K562 (cell line): ENCODE data around the gene PBXIP1. TPM values are rescaled to one million over a fixed set of nuclear protein-coding genes. Genes with fewer than 3 reads are reported as not detected.

Experiments
- ATAC-seq: fragments of 200-7000 bp; cut with Tn5 transposase; 3 replicates; pipeline ENCODE4 v1.9.1; 2020; ENCODE audit warnings: moderate library complexity
- BruUV-seq: library from RNA; stranded (reverse); fragments of 400-500 nt; replicated peaks from 2 replicates; lab custom pipeline; 2021; lab: Mats Ljungman, UMichigan
- CTCF ChIA-PET: fragments of 300-600 bp; formaldehyde crosslinking; extraction: SDS; loops from one replicate; lab custom pipeline; 2021; ENCODE audit warnings: low intra/inter-chr PET ratio; lab: Yijun Ruan, JAX
- POLR2A ChIA-PET: fragments of 300-600, 350-650 bp; sonication (Branson Sonifier 250); formaldehyde crosslinking; extraction: SDS; loops from one replicate; lab custom pipeline; 2021; ENCODE audit warnings: antibody characterized with exemption, inconsistent platforms; lab: Yijun Ruan, JAX
- DNase-seq, 4 experiments: peaks; one replicate each; pipeline versions ENCODE4 v3.0.0 to v3.0.0-alpha.2; 2011 to 2018; ENCODE audit warnings: low spot score in 3 of 4, mixed read lengths in 3 of 4; ENCODE audit errors: extremely low read depth in 1 of 4
- FAIRE-seq: peaks from 2 replicates; lab custom pipeline; 2011; peaks lifted over from hg19 to GRCh38; lab: Jason Lieb, UNC
- H2AFZ ChIP-seq: 2 replicates; pipeline ENCODE4 v1.6.0; 2011; ENCODE audit warnings: low read depth, low read length, control low read depth, inconsistent platforms
- H3K27ac ChIP-seq: fragments of 200-600 bp; 3 replicates; pipeline ENCODE4 v1.8.0; 2011; ENCODE audit warnings: low read depth, mild to moderate bottlenecking, control low read depth, inconsistent platforms, low read length, moderate library complexity, mixed read lengths; ENCODE audit errors: extremely low read depth
- H3K27me3 ChIP-seq, 2 experiments: fragments of 300-600 bp in 1 of 2; 2 replicates in 1 of 2; 3 replicates in 1 of 2; pipeline versions ENCODE4 v1.6.0 to v1.8.0; 2011; ENCODE audit warnings: inconsistent platforms in 2 of 2, low read length in 2 of 2, mild to moderate bottlenecking in 1 of 2, mixed read lengths in 1 of 2, moderate library complexity in 1 of 2; ENCODE audit not compliant: control insufficient read depth in 2 of 2, insufficient read depth in 2 of 2
- H3K36me3 ChIP-seq: fragments of 300-600 bp; 3 replicates; pipeline ENCODE4 v1.8.0; 2011; ENCODE audit warnings: mild to moderate bottlenecking, low read length, inconsistent platforms; ENCODE audit not compliant: control insufficient read depth, insufficient read depth
- H3K4me1 ChIP-seq, 2 experiments: fragments of 200-600 bp in 1 of 2; replicated peaks in 1 of 2; 2 replicates in 1 of 2; 3 replicates in 1 of 2; pipeline versions ENCODE4 v1.5.1 to v1.8.0; 2011; ENCODE audit warnings: inconsistent platforms in 2 of 2, low read length in 2 of 2, mild to moderate bottlenecking in 1 of 2, mixed read lengths in 1 of 2, moderate library complexity in 1 of 2; ENCODE audit not compliant: control insufficient read depth in 2 of 2, insufficient read depth in 2 of 2
- H3K4me2 ChIP-seq: 2 replicates; pipeline ENCODE4 v1.6.1; 2011; ENCODE audit warnings: low read length, control low read depth, inconsistent platforms, mixed read lengths; ENCODE audit not compliant: insufficient read depth
- H3K4me3 ChIP-seq: fragments of 200-600 bp; sonication (generic), shearing (Covaris generic); 2 replicates; pipeline ENCODE4 v1.5.1; 2016; ENCODE audit warnings: control low read depth, inconsistent platforms
- H3K79me2 ChIP-seq: fragments of 200-600 bp; 3 replicates; pipeline ENCODE4 v1.8.0; 2011; ENCODE audit warnings: low read length, inconsistent platforms; ENCODE audit not compliant: control insufficient read depth, insufficient read depth
- H3K9ac ChIP-seq, 2 experiments: 2 replicates each; pipeline versions ENCODE4 v1.6.0 to v1.6.1; 2011; ENCODE audit warnings: low read depth in 2 of 2, low read length in 2 of 2, control low read depth in 1 of 2, inconsistent platforms in 1 of 2, mild to moderate bottlenecking in 1 of 2, mixed read lengths in 1 of 2; ENCODE audit not compliant: insufficient read depth in 1 of 2
- H3K9me1 ChIP-seq: one replicate; pipeline ENCODE4 v1.6.0; 2011; ENCODE audit warnings: inconsistent platforms, mild to moderate bottlenecking, low read length, moderate library complexity; ENCODE audit not compliant: control insufficient read depth, insufficient read depth
- H3K9me3 ChIP-seq: replicated peaks from 2 replicates; pipeline ENCODE4 v1.5.1; 2011; ENCODE audit warnings: low read depth, low read length, inconsistent platforms; ENCODE audit not compliant: control insufficient read depth, insufficient read depth
- H4K20me1 ChIP-seq: replicated peaks from 2 replicates; pipeline ENCODE4 v1.6.1; 2011; ENCODE audit warnings: low read length, inconsistent platforms, mixed read lengths; ENCODE audit not compliant: control insufficient read depth, insufficient read depth
- BCL6 ChIP-seq: fragments of 250-450 bp; sonication (Bioruptor Pico); IDR thresholded peaks from 2 replicates; pipeline ENCODE4 v1.4.0; 2020
- ETV1 ChIP-seq: fragments of 450-650 bp; conservative IDR thresholded peaks from 2 replicates; pipeline ENCODE4 v1.6.1; 2016; ENCODE audit warnings: missing genetic modification characterization, control low read depth, low read depth, missing compliant biosample characterization
- GABPA ChIP-seq: fragments of 200-800 bp; sonication (Bioruptor generic); conservative IDR thresholded peaks from 2 replicates; pipeline ENCODE4 v1.6.1; 2016; ENCODE audit warnings: low read depth, missing genetic modification characterization, missing compliant biosample characterization
- HDAC2 ChIP-seq: fragments of 450-650 bp; IDR thresholded peaks from 2 replicates; pipeline ENCODE4 v1.6.1; 2016; ENCODE audit warnings: mild to moderate bottlenecking
- MEF2A ChIP-seq: IDR thresholded peaks from 2 replicates; pipeline ENCODE4 v1.6.1; 2011; ENCODE audit warnings: low read depth, mild to moderate bottlenecking, low read length, moderate library complexity; ENCODE audit not compliant: control insufficient read depth
- NONO ChIP-seq, 2 experiments: fragments of 200-400 bp in 1 of 2; fragments of 450-650 bp in 1 of 2; formaldehyde crosslinking in 1 of 2; IDR thresholded peaks; 2 replicates each; pipeline ENCODE4 v1.6.1; 2017; ENCODE audit warnings: low read depth in 2 of 2, mild to moderate bottlenecking in 2 of 2, moderate library complexity in 2 of 2, low read length in 1 of 2
- RBM39 ChIP-seq: fragments of 200-400 bp; formaldehyde crosslinking; optimal IDR thresholded peaks from 2 replicates; pipeline ENCODE3; 2018; ENCODE audit warnings: low read depth, low read length
- WGBS: fragments of 100-300 bp; shearing (Covaris generic); methylation state at CpG from one replicate; pipeline ENCODE4 v1.1.6; 2016; ENCODE audit warnings: low coverage, mixed read lengths; ENCODE audit not compliant: insufficient coverage; ENCODE audit errors: missing lambda C conversion rate; 5-methylcytosine and 5-hydroxymethylcytosine counted together
- in situ Hi-C: fragments of 300-500 bp; cut with MboI; formaldehyde crosslinking; loops from 4 replicates; pipeline ENCODE4 v1.15.0; 2018; ENCODE audit warnings: inconsistent platforms, mixed read lengths
- intact Hi-C: fragments of 100-400 bp; cut with micrococcal nuclease; formaldehyde crosslinking; loops from 2 replicates; pipeline ENCODE4 v1.14.2; 2022
- polyA plus RNA-seq, 8 experiments: library from polyadenylated mRNA; depleted of rRNA in 4 of 8; stranded (reverse) in 5 of 8; unstranded in 3 of 8; fragments of >200 nt; fragmentation: Nextera tagmentation in 2 of 8; fragmentation: Illumina TruSeq in 1 of 8; extraction: Ambion mirVana in 2 of 8; extraction: Trizol in 1 of 8; gene quantifications; 2 replicates each; pipeline versions ENCODE4 v1.2.1 to v1.2.3, GENCODE V29; 2011 to 2014; ENCODE audit warnings: inconsistent platforms in 1 of 8, missing spikeins in 1 of 8
- total RNA-seq, 7 experiments: library from RNA; depleted of rRNA in 6 of 7; stranded (reverse); fragments of >200 nt in 6 of 7; fragmentation: Illumina TruSeq in 2 of 7; extraction: Trizol in 2 of 7; gene quantifications; 2 replicates each; pipeline versions ENCODE4 v1.2.1 to v1.2.3, GENCODE V29; 2011 to 2021; ENCODE audit warnings: low replicate concordance in 1 of 7
- TF ChIP-seq, protein P1 (sequence below): fragments of 450-650 bp; formaldehyde crosslinking; IDR thresholded peaks from 2 replicates; pipeline ENCODE4 v1.4.0; 2020; ENCODE audit warnings: mild to moderate bottlenecking
- TF ChIP-seq, protein P2 (sequence below): fragments of 450-650 bp; IDR thresholded peaks from 2 replicates; pipeline ENCODE4 v1.6.1; 2016
- TF ChIP-seq, protein P3 (sequence below): fragments of 250-450 bp; sonication (Bioruptor Pico); IDR thresholded peaks from 2 replicates; pipeline ENCODE4 v1.4.0; 2020

The PBXIP1 gene
- total and polyA plus RNA-seq, 9 of the 15 experiments (the other 6 are each of a cell fraction or from before 2014, with no cell fraction given), result 0.13 to 8.3 (median 5.8) TPM

DNA sequence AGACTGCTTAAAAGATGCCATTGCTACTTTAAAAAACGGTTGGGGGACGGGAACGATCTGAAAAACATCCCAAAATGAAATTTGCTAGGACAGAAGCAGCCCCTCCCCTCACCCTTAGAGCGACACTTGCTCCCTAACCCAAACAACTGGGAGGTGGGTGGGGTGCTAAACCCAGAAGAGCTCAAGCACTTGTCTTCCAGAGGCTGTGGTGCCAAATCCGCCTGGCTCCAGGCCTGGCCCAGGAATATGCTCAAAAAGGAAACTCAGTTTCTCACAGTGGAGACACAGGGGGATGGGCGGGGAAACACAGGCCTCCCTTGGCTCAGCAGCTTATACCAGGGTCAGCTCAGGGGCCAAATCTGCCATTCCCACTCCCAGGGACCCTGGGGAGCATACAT, 644 bp upstream of the PBXIP1 start (continued):
- no peak for TF ChIP-seq BCL6
- TF ChIP-seq RBM39, result no peak
- TF ChIP-seq, protein P1, sequence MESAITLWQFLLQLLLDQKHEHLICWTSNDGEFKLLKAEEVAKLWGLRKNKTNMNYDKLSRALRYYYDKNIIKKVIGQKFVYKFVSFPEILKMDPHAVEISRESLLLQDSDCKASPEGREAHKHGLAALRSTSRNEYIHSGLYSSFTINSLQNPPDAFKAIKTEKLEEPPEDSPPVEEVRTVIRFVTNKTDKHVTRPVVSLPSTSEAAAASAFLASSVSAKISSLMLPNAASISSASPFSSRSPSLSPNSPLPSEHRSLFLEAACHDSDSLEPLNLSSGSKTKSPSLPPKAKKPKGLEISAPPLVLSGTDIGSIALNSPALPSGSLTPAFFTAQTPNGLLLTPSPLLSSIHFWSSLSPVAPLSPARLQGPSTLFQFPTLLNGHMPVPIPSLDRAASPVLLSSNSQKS (CRISPR knock-in tag), result no peak

DNA sequence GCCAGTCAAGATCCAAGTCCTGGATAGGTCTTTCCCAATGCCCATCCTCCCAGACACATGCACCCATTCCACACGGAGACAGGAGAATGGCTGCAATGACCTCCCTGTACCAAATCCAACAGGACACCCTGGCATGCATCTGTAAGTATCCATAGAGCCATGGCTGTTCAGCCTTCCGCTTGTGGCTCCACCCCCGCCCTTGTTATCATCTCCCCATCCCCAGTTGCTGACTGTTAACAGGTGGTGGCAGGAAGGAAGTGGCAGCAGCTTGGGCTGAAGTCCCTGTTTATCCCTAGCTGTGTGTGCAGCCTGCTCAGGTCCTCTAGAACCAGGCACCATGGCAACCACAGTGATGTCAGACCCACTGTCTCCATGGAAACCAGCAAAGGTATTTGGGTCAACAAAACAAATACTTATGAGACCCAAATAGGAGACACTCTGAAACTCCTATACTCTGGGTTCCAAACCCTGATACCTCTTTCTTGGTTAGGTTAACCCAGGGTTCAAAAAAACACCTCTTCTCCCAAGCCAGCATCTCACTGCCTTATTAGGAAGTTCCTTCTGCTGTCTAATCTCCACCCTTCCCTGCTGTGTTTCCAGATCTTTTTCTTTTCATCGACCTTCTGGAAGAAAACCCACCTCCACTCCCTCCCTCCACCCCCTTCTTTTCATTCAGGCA, 721 bp downstream of the PBXIP1 start:
- Histone ChIP-seq H3K9ac (peak overlapping the region; percentile 62 to 85; a peak in 3 of 4 replicates), H4K20me1 (no peaks in the 10 kb centered on the region), H3K27ac (peak overlapping the region; percentile 63; the same call in 1 of the 3 replicates), H3K4me1 (peaks cover 31 to 48% of the 10 kb centered on the region in 2 experiments), H3K36me3 (peaks cover 22% of the 10 kb centered on the region; the same call in 2 of the 3 replicates), H3K4me2 (peak overlapping the region; percentile 90), H3K9me1 (no peaks in the 10 kb centered on the region), H2AFZ (peak overlapping the region; percentile 91), H3K79me2 (peaks cover 12% of the 10 kb centered on the region), H3K9me3 (no peaks in the 10 kb centered on the region), H3K27me3 (no peaks in the 10 kb centered on the region), H3K4me3 (peak overlapping the region; percentile 50)
- ChIA-PET CTCF (interaction anchor here (1.0 to 2.4 kb wide), 3 partner anchors 40 to 62 kb away, joined by 3 to 11 read pairs (median 4); no protein-coding TSS in a partner anchor), POLR2A (interaction anchor here (0.5 to 4.8 kb wide), 19 partner anchors 9 to 445 kb away, joined by 3 to 20 read pairs (median 4); partner anchors contain the start of genes CKS1B, FLAD1, LENEP and PMVK)
- 1% methylated on average over 4 of the region's 4 CpGs for WGBS
- no TSS peak for BruUV-seq
- ATAC-seq, result peak; percentile 65
- intact Hi-C loops (loop anchor here (2.0 kb wide), 1 partner anchor 40 kb away; no protein-coding TSS in a partner anchor), in situ Hi-C loops (loop anchor here (5.0 kb wide), 1 partner anchor 107 kb away; the partner anchor contains the start of gene EFNA4)
- FAIRE-seq, result peak; percentile 74
- DNase-seq, result peak; percentile 67 to 75 (median 71)
- TF ChIP-seq NONO (IDR thresholded peaks at IDR 0.05; ENCODE audit: low read depth in 2 of 2, low read length in 1 of 2), result no peak
- peak; percentile 84 for TF ChIP-seq ETV1
- TF ChIP-seq GABPA, result peak; percentile 63
- no peak for TF ChIP-seq MEF2A
- TF ChIP-seq, protein P2, sequence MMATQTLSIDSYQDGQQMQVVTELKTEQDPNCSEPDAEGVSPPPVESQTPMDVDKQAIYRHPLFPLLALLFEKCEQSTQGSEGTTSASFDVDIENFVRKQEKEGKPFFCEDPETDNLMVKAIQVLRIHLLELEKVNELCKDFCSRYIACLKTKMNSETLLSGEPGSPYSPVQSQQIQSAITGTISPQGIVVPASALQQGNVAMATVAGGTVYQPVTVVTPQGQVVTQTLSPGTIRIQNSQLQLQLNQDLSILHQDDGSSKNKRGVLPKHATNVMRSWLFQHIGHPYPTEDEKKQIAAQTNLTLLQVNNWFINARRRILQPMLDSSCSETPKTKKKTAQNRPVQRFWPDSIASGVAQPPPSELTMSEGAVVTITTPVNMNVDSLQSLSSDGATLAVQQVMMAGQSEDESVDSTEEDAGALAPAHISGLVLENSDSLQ, result 0 out of 2 replicates have a peak, but pooled peaks have one; percentile 21
- TF ChIP-seq, protein P3, sequence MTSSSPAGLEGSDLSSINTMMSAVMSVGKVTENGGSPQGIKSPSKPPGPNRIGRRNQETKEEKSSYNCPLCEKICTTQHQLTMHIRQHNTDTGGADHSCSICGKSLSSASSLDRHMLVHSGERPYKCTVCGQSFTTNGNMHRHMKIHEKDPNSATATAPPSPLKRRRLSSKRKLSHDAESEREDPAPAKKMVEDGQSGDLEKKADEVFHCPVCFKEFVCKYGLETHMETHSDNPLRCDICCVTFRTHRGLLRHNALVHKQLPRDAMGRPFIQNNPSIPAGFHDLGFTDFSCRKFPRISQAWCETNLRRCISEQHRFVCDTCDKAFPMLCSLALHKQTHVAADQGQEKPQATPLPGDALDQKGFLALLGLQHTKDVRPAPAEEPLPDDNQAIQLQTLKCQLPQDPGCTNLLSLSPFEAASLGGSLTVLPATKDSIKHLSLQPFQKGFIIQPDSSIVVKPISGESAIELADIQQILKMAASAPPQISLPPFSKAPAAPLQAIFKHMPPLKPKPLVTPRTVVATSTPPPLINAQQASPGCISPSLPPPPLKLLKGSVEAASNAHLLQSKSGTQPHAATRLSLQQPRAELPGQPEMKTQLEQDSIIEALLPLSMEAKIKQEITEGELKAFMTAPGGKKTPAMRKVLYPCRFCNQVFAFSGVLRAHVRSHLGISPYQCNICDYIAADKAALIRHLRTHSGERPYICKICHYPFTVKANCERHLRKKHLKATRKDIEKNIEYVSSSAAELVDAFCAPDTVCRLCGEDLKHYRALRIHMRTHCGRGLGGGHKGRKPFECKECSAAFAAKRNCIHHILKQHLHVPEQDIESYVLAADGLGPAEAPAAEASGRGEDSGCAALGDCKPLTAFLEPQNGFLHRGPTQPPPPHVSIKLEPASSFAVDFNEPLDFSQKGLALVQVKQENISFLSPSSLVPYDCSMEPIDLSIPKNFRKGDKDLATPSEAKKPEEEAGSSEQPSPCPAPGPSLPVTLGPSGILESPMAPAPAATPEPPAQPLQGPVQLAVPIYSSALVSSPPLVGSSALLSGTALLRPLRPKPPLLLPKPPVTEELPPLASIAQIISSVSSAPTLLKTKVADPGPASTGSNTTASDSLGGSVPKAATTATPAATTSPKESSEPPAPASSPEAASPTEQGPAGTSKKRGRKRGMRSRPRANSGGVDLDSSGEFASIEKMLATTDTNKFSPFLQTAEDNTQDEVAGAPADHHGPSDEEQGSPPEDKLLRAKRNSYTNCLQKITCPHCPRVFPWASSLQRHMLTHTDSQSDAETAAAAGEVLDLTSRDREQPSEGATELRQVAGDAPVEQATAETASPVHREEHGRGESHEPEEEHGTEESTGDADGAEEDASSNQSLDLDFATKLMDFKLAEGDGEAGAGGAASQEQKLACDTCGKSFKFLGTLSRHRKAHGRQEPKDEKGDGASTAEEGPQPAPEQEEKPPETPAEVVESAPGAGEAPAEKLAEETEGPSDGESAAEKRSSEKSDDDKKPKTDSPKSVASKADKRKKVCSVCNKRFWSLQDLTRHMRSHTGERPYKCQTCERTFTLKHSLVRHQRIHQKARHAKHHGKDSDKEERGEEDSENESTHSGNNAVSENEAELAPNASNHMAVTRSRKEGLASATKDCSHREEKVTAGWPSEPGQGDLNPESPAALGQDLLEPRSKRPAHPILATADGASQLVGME (CRISPR knock-in tag), result peak; percentile 69; the same call in 1 of the 2 replicates
- TF ChIP-seq HDAC2, result peak; percentile 30; the same call in 1 of the 2 replicates
